Adrenal gland (tissue), 12 donors: ENCODE data around the gene RAB42. TPM values are rescaled to one million over a fixed set of nuclear protein-coding genes. Genes with fewer than 3 reads are reported as not detected.
A peak's percentile ranks its signal among the peaks of the same experiment; 100 is the strongest.
"Not testable (repeated sequence)": the region's sequence is repeated elsewhere in the genome, so short reads cannot be mapped to it uniquely, and the experiment has no call there.

ENCODE experiments used
- DNase-seq, 7 donors: peaks; one replicate each; pipeline ENCODE4 v3.0.0-alpha.2; 2019 to 2020
- H3K27ac ChIP-seq, 5 donors: fragments of 200-600 bp; sonication (generic) in 4 of 5; 1 replicate in 3 of 5; 2 replicates in 2 of 5; pipeline versions ENCODE4 v1.5.1 to v1.8.0; 2016 to 2020; ENCODE audit warnings: mild to moderate bottlenecking in 1 of 5
- H3K27me3 ChIP-seq: fragments of 200-600 bp; 2 replicates; pipeline ENCODE4 v1.8.0; 2021
- H3K36me3 ChIP-seq, 2 donors: fragments of 200-600 bp; replicated peaks in 1 of 2; 1 replicate in 1 of 2; 2 replicates in 1 of 2; pipeline versions ENCODE4 v1.5.1 to v1.8.0; 2018 to 2022
- H3K4me1 ChIP-seq, 2 donors: fragments of 200-600 bp; replicated peaks in 1 of 2; 1 replicate in 1 of 2; 2 replicates in 1 of 2; pipeline versions ENCODE4 v1.5.1 to v1.8.0; 2018 to 2021
- H3K4me3 ChIP-seq, 4 donors: fragments of 200-600 bp; sonication (generic) in 3 of 4; one replicate each; pipeline ENCODE4 v1.5.1; 2016 to 2018
- H3K9me3 ChIP-seq, 3 donors: fragments of 200-600 bp; sonication (generic) in 1 of 3; replicated peaks in 1 of 3; 1 replicate in 2 of 3; 2 replicates in 1 of 3; pipeline versions ENCODE4 v1.5.1 to v1.8.0; 2016 to 2021
- POLR2A ChIP-seq, 2 donors: fragments of 450-650 bp; IDR thresholded peaks; one replicate each; pipeline ENCODE4 v1.6.1; 2017; ENCODE audit warnings: antibody characterized with exemption in 2 of 2, mild to moderate bottlenecking in 2 of 2, moderate library complexity in 1 of 2
- WGBS, 4 donors: extraction: QIAGEN DNeasy Blood & Tissue Kit in 2 of 4; methylation state at CpG; one replicate each; pipeline versions ENCODE4 v1.1.5 to v1.1.7; 2013 to 2017; 5-methylcytosine and 5-hydroxymethylcytosine counted together
- intact Hi-C, 2 donors: fragments of 100-400 bp; cut with DNase I; formaldehyde crosslinking; loops; one replicate each; pipeline versions ENCODE4 v1.14.1 to v1.15.0; 2022 to 2023
- polyA plus RNA-seq, 3 donors: library from polyadenylated mRNA; stranded (reverse); fragments of 200-250 nt in 2 of 3; fragments of 350-450 nt in 1 of 3; fragmentation: Illumina TruSeq in 1 of 3; extraction: RNeasy Lipid Tissue Mini Kit (QIAGEN cat#74804) in 1 of 3; gene quantifications; one replicate each; pipeline ENCODE4 v1.2.3, GENCODE V29; 2013 to 2014
- total RNA-seq, 9 donors: library from RNA; depleted of rRNA in 4 of 9; stranded (reverse); fragments of >200 nt in 4 of 9; fragments of 120-200 nt in 1 of 9; fragmentation: NEBNext Ultra II Directional in 1 of 9; extraction: Animal tissue kit (Norgen Biotek cat#: 25700) in 1 of 9; gene quantifications; one replicate each; pipeline versions ENCODE4 v1.1.0 to v1.2.4, GENCODE V29; 2013 to 2023
- TF ChIP-seq, protein P1 (sequence below), 6 experiments: fragments of 450-650 bp in 4 of 6; fragments of 200-600 bp in 2 of 6; sonication (generic) in 1 of 6; IDR thresholded peaks; 1 replicate in 5 of 6; 2 replicates in 1 of 6; pipeline versions ENCODE4 v1.5.1 to v1.8.0; 2016 to 2021; ENCODE audit warnings: antibody characterized with exemption in 6 of 6, mild to moderate bottlenecking in 2 of 6, moderate library complexity in 1 of 6
- donor health status: healthy with polysubstance abuse.
- donor health status: Bipolar disorder and iron deficiency.
- donor health status: DM: yes; HTN: yes; CAD: no.
- donor health status: DM: no; HTN: no; CAD: no.
- donor health status: DM: no; HTN: no; CAD: no.
- donor health status: DM: yes; HTN: yes; CAD: no.

Gene RAB42
- total and polyA plus RNA-seq, 12 donors = 0.46 to 7.2 (median 3.5) TPM

DNA sequence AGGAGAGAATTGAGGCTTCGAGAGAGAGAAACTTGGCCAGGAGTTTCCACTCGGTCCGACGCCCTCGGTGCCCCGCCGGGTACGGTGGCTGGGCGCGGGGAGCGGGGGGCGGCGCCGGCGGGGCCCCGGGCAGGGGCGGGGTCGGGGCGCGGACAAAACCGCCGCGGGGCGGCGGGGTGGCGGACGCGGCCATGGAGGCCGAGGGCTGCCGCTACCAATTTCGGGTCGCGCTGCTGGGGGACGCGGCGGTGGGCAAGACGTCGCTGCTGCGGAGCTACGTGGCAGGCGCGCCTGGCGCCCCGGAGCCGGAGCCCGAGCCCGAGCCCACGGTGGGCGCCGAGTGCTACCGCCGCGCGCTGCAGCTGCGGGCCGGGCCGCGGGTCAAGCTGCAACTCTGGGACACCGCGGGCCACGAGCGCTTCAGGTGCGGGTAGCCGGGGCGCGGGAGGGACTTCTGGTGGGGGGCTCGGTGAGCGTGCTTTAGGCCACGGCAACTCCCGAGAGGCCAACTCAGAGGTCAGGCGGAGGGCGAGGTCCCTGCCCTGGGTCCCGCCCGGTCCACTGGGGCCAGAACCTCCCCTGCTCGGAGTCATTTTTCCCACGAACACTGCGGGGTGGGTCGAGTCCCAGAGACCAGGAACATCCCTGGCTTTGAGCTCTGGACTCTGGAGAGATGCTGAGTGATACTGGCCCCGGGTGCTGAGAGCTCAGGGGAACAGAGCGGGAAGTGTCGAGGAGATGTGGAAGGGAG lies 431 bp downstream of the RAB42 start:
- intact Hi-C loops = loop anchor here in 1 of 2 donors (10.0 kb wide), 1 partner anchor 78 kb away; no protein-coding TSS in a partner anchor
- DNase-seq = no peak
- Histone ChIP-seq H3K36me3 (no peaks in the 10 kb centered on the region), H3K4me1 (no peaks in the 10 kb centered on the region), H3K27me3 (no peaks in the 10 kb centered on the region), H3K27ac (peak overlapping the region in 1 of 5 donors; percentile 45), H3K4me3 (peak overlapping the region in 2 of 4 donors; percentile 19 to 77), H3K9me3 (no peaks in the 10 kb centered on the region)
- TF ChIP-seq, protein P1, sequence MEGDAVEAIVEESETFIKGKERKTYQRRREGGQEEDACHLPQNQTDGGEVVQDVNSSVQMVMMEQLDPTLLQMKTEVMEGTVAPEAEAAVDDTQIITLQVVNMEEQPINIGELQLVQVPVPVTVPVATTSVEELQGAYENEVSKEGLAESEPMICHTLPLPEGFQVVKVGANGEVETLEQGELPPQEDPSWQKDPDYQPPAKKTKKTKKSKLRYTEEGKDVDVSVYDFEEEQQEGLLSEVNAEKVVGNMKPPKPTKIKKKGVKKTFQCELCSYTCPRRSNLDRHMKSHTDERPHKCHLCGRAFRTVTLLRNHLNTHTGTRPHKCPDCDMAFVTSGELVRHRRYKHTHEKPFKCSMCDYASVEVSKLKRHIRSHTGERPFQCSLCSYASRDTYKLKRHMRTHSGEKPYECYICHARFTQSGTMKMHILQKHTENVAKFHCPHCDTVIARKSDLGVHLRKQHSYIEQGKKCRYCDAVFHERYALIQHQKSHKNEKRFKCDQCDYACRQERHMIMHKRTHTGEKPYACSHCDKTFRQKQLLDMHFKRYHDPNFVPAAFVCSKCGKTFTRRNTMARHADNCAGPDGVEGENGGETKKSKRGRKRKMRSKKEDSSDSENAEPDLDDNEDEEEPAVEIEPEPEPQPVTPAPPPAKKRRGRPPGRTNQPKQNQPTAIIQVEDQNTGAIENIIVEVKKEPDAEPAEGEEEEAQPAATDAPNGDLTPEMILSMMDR (IDR thresholded peaks at IDR 0.05) = no peak
- no peak for TF ChIP-seq POLR2A (IDR thresholded peaks at IDR 0.05)
- WGBS, 4 donors = 6 to 14% (median 8%) methylated on average over 13 to 81 of the region's 81 CpGs

DNA sequence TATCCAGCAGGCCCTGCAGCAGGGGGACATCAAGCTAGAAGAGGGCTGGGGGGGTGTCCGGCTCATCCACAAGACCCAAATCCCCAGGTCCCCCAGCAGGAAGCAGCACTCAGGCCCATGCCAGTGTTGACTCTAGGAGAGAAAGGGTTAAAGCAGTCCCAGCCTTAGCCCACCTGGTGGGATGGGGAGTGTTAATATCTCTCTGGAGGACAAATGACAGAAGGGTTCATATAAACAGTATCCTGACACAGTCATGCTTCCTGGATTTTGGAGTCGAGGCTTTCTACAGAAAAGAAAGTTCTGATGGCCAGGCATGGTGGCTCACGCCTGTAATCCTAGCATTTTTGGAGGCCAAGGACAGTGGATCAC lies 1.9 kb downstream of the RAB42 start:
- not testable (repeated sequence) for DNase-seq, H3K9me3 ChIP-seq, H3K4me1 ChIP-seq, H3K27me3 ChIP-seq, H3K27ac ChIP-seq, H3K4me3 ChIP-seq, H3K36me3 ChIP-seq
- intact Hi-C loops = loop anchor here in 1 of 2 donors (10.0 kb wide), 1 partner anchor 79 kb away; no protein-coding TSS in a partner anchor
- 67 to 94% (median 89%) methylated on average over 2 to 3 of the region's 3 CpGs for WGBS, 4 donors

DNA sequence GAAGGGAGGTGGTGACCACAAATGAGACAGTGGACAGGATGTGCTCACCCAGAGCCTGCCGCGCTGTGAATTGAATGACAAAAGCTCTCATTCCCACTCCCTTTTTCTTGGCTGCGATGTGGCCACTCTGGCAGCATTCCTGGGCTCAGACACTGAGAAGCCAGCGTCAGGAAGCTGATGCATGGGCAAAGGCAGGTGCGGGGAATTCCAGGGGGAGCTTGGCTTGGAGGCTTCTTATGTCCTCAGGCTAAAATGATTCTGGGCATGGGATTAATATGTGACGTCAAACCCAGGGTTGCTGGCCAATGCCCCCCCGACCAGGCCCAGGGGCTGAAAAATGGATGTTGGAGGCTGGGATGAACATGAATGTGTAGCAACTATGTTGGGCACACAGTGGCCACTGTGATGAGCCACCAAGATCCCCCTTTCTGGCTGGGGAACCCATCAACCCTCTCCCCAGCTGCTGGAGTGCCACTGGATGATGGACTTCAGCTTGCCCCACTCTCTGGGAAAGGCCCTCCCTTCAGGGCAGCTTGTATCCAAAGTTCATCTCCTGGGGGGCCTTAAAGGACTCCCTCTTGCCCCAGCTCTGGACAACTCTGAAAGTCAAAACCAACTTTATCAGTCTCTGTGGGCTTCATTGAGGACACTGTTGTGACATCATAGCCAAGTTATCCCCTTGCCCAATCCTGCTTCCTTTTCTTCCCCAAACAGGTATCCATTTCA lies 2.8 kb downstream of the RAB42 start:
- H3K4me1 ChIP-seq, H3K9me3 ChIP-seq, H3K27ac ChIP-seq, H3K27me3 ChIP-seq, DNase-seq, H3K36me3 ChIP-seq, H3K4me3 ChIP-seq: not testable (repeated sequence)
- WGBS, 4 donors = 87 to 95% (median 91%) methylated on average over 7 of the region's 7 CpGs
- intact Hi-C loops = loop anchor here in 1 of 2 donors (10.0 kb wide), 1 partner anchor 80 kb away; no protein-coding TSS in a partner anchor

DNA sequence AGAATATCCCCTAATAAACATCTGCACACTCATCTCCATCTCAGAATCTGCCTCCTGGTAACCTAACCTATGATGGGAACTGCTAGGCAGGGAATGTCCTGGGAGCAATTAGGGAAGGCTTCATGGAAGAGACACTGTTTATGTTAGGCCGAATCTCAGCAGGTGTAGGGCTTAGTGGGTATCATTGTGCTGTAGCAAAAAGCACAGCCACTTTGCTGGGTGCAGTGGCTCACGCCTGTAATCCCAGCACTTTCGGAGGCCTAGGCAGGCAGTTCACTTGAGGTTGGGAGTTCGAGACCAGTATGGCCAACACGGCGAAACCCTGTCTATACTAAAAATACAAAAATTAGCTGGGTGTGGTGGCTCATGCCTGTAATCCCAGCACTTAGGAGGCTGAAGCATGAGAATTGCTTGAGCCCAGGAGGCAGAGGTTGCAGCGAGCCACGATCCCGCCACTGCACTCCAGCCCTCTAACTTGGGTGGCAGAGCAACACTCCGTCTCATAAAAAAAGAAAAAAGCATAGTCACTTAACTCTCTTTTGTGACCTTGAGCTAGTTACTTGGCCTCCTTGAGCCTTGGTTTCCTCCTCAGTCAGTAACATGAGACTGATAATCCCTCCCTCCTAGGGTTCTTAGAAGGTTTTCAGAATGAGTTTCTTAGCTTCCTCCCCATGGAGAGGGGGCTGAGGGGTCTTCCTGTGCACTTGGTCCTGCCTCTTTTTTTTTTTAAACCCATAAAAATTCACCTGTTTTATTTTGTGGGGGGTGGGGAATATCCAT lies 3.5 kb downstream of the RAB42 start:
- H3K27me3 ChIP-seq = no peaks in the 10 kb centered on the region
- H3K4me3 ChIP-seq = no peak overlapping the region
- WGBS, 4 donors = 94 to 97% (median 95%) methylated on average over 10 of the region's 10 CpGs
- intact Hi-C loops = loop anchor here in 1 of 2 donors (10.0 kb wide), 1 partner anchor 81 kb away; no protein-coding TSS in a partner anchor
- H3K27ac ChIP-seq = no peak overlapping the region
- no peaks in the 10 kb centered on the region for H3K4me1 ChIP-seq
- no peaks in the 10 kb centered on the region for H3K9me3 ChIP-seq
- TF ChIP-seq POLR2A (IDR thresholded peaks at IDR 0.05) = no peak
- TF ChIP-seq, protein P1 (IDR thresholded peaks at IDR 0.05) = no peak
- no peaks in the 10 kb centered on the region for H3K36me3 ChIP-seq
- DNase-seq = no peak

DNA sequence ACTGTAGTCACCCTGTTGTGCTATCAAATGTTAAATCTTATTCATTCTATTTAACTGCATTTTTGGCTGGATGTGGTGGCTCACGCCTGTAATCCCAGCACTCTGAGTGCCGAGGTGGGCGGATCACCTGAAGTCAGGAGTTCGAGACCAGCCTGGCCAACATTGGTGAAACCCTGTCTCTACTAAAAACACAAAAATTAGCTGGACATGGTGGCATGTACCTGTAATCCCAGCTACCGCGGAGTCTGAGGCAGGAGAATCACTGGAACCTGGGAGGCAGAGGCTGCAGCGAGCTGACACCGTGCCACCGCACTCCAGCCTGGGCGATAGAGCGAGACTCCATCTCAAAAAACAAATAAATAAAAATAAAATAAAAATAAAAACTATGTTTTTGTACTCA lies 4.2 kb downstream of the RAB42 start:
- not testable (repeated sequence) for H3K27me3 ChIP-seq, H3K4me1 ChIP-seq, H3K36me3 ChIP-seq, H3K9me3 ChIP-seq, H3K4me3 ChIP-seq, DNase-seq, H3K27ac ChIP-seq
- intact Hi-C loops = loop anchor here in 1 of 2 donors (10.0 kb wide), 1 partner anchor 81 kb away; no protein-coding TSS in a partner anchor
- 94 to 97% (median 97%) methylated on average over 11 of the region's 11 CpGs for WGBS, 4 donors
